Ishikawa (cell line): ENCODE measurements around the gene KCNIP4.

ENCODE experiments used
- CEBPB ChIP-seq: IDR thresholded peaks from 2 replicates; pipeline ENCODE4 v1.6.1; 2012
- CREB1 ChIP-seq: IDR thresholded peaks from 2 replicates; pipeline ENCODE4 v1.6.1; 2012; ENCODE audit warnings: low read depth
- EGR1 ChIP-seq: IDR thresholded peaks from 2 replicates; pipeline ENCODE4 v1.6.1; 2012
- EP300 ChIP-seq: IDR thresholded peaks from 2 replicates; pipeline ENCODE4 v1.6.1; 2012; ENCODE audit warnings: borderline replicate concordance
- FOXM1 ChIP-seq: IDR thresholded peaks from 2 replicates; pipeline ENCODE4 v1.6.1; 2012; ENCODE audit warnings: low read depth, borderline replicate concordance
- NFIC ChIP-seq: IDR thresholded peaks from 2 replicates; pipeline ENCODE4 v1.6.1; 2012
- RAD21 ChIP-seq: IDR thresholded peaks from 2 replicates; pipeline ENCODE4 v1.6.1; 2012; ENCODE audit warnings: low read depth
- TAF1 ChIP-seq: IDR thresholded peaks from 2 replicates; pipeline ENCODE4 v1.6.1; 2012; ENCODE audit warnings: low read depth, mild to moderate bottlenecking
- TEAD4 ChIP-seq: IDR thresholded peaks from 2 replicates; pipeline ENCODE4 v1.6.1; 2012
- USF1 ChIP-seq: IDR thresholded peaks from 2 replicates; pipeline ENCODE4 v1.6.1; 2012
- YY1 ChIP-seq: IDR thresholded peaks from 2 replicates; pipeline ENCODE4 v1.6.1; 2012; ENCODE audit warnings: low read depth
- ZBTB7A ChIP-seq: IDR thresholded peaks from 2 replicates; pipeline ENCODE4 v1.6.1; 2012; ENCODE audit warnings: low read depth
- TF ChIP-seq, protein P1 (sequence below): IDR thresholded peaks from 2 replicates; pipeline ENCODE4 v1.6.1; 2012; ENCODE audit warnings: low read depth, mild to moderate bottlenecking
- TF ChIP-seq, protein P2 (sequence below): IDR thresholded peaks from 2 replicates; pipeline ENCODE4 v1.6.1; 2012

The KCNIP4 gene

DNA sequence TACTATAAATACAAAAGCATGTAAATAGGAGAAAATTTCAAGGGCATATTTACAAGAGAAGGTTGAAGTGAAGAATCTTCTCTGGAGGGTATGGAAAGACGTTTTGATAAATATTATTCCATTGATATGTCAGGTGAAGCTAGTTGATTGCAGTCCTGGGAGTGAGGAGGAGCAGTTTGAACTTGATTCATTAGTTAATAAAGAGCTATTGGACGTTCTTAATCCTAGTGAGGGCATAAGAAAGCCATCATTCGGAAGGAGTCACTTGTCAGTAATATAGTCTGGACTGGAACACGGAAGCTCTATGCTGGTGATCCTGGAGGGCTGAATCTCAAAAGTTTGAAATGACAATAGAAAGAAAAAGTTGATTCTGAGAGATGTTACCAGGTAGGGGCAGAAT is 793.2 kb downstream of the KCNIP4 start:
- TF ChIP-seq EP300 (no peak), TAF1 (no peak), ZBTB7A (no peak), FOXM1 (no peak), USF1 (no peak)
- TF ChIP-seq, protein P1, sequence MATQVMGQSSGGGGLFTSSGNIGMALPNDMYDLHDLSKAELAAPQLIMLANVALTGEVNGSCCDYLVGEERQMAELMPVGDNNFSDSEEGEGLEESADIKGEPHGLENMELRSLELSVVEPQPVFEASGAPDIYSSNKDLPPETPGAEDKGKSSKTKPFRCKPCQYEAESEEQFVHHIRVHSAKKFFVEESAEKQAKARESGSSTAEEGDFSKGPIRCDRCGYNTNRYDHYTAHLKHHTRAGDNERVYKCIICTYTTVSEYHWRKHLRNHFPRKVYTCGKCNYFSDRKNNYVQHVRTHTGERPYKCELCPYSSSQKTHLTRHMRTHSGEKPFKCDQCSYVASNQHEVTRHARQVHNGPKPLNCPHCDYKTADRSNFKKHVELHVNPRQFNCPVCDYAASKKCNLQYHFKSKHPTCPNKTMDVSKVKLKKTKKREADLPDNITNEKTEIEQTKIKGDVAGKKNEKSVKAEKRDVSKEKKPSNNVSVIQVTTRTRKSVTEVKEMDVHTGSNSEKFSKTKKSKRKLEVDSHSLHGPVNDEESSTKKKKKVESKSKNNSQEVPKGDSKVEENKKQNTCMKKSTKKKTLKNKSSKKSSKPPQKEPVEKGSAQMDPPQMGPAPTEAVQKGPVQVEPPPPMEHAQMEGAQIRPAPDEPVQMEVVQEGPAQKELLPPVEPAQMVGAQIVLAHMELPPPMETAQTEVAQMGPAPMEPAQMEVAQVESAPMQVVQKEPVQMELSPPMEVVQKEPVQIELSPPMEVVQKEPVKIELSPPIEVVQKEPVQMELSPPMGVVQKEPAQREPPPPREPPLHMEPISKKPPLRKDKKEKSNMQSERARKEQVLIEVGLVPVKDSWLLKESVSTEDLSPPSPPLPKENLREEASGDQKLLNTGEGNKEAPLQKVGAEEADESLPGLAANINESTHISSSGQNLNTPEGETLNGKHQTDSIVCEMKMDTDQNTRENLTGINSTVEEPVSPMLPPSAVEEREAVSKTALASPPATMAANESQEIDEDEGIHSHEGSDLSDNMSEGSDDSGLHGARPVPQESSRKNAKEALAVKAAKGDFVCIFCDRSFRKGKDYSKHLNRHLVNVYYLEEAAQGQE: no peak

GRCh38 chr4:21139327-21139726 is 809.2 kb downstream of the KCNIP4 start:
- TF ChIP-seq CREB1 (no peak), TEAD4 (no peak), TAF1 (no peak), YY1 (no peak), USF1 (no peak), CEBPB (no peak), EGR1 (no peak), ZBTB7A (no peak)
- TF ChIP-seq, protein P2, sequence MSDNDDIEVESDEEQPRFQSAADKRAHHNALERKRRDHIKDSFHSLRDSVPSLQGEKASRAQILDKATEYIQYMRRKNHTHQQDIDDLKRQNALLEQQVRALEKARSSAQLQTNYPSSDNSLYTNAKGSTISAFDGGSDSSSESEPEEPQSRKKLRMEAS: no peak
- TF ChIP-seq, protein P1: no peak

DNA sequence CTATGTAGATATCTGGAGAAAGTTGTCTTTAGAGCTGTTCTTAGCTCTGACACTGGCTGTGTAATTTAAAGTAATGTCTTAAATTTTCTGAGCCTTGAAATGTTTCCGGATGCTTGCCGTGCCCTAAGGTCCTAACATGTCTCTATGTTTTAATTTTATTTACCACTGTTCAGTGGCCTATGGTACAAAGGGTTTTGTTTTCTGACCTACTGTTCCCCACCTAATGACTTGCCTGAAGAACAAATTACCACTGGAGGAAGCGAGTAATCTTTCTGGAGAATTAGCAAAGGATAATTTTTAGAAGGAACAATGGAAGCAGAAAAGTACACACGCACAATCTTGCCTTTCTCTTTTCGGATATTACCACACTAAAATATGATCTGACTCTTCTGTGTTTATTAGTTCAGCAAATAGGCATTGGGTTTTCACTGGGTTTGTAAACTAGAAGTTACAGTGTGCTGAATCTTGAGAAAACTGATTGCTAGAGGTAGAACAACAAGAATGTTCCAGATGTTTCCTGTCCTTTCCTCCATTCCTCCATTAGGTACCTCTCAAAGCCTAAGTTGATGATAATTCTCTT is 812.4 kb downstream of the KCNIP4 start:
- no peak for TF ChIP-seq CREB1
- no peak for TF ChIP-seq CEBPB
- TF ChIP-seq EGR1: no peak
- TF ChIP-seq TEAD4: no peak

DNA sequence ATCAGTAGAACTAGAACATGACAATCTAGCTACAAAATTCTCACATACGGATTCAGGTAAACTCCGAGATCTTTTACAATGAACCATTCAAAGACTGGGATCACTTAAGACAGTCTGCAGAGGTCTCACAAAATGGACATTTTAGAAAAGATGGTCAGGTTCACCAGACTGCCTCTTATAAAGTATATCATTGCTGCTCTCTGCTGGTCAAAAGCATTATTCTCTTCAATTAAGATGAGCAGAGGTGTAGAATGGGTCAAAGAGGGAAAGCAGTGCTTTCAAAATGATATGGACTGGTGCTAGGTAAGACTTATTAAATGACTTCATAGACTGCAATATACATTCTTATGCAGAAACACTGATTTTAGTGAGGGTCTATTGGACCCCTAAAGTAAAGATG is 813.6 kb downstream of the KCNIP4 start:
- TF ChIP-seq EGR1 (no peak), RAD21 (peak; percentile 42)

- TF ChIP-seq, protein P1: no peak
- no peak for TF ChIP-seq YY1
- TF ChIP-seq TAF1: no peak
- TF ChIP-seq FOXM1: no peak
- TF ChIP-seq CEBPB: no peak
- no peak for TF ChIP-seq RAD21
- TF ChIP-seq ZBTB7A: no peak
- TF ChIP-seq, protein P2: no peak
These were observed 818.0 kb downstream of the KCNIP4 start for GRCh38 chr4:21130606-21131005.

DNA sequence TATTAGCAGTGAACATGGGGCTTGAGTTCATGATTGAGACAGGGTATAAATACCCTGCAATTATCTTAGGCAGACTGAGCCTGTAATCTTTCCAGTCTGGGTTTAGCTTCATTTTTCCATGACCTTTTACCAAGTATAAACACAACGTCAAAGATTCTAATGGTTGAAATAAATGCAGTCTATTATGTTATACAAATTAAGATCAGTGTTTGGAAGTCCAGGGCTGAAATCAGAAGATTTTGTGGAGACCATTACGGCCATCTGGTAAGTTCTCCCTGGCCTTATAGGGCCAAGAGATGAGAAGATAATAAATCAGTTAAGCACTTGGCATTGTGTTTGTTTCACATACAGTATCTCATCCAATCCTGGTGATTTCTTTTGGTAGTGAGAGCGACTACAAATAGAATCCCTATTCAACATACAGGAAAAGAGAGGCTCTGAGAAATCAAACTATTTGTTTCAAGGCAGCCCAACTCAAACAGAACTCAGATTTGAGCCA is 822.5 kb downstream of the KCNIP4 start:
- TF ChIP-seq, protein P1: no peak
- TF ChIP-seq CEBPB: no peak
- no peak for TF ChIP-seq TAF1
- TF ChIP-seq RAD21: no peak
- no peak for TF ChIP-seq NFIC
- TF ChIP-seq CREB1: no peak
- no peak for TF ChIP-seq EGR1
- no peak for TF ChIP-seq YY1
- TF ChIP-seq USF1: no peak
- no peak for TF ChIP-seq TEAD4
- TF ChIP-seq ZBTB7A: no peak
- no peak for TF ChIP-seq FOXM1
- TF ChIP-seq EP300: no peak
